Fibroblast of lung (primary cell): ENCODE data around the gene ALDH18A1. TPM values are rescaled to one million over a fixed set of nuclear protein-coding genes. Genes with fewer than 3 reads are reported as not detected.

Experiments used
- DNase-seq, 2 donors: peaks; one replicate each; pipeline versions ENCODE4 v3.0.0 to v3.0.0-alpha.2; 2010; ENCODE audit warnings: low read depth in 2 of 2
- H2AFZ ChIP-seq: 2 replicates; pipeline ENCODE4 v1.5.1; 2012; ENCODE audit warnings: low read length, control low read depth, inconsistent platforms
- H3K27ac ChIP-seq: 2 replicates; pipeline ENCODE4 v1.5.1; 2011; ENCODE audit warnings: low read length, control low read depth; ENCODE audit not compliant: insufficient read depth
- H3K27me3 ChIP-seq: 2 replicates; pipeline ENCODE4 v1.5.1; 2011; ENCODE audit warnings: mild to moderate bottlenecking, low read length; ENCODE audit not compliant: control insufficient read depth, insufficient read depth
- H3K36me3 ChIP-seq: 2 replicates; pipeline ENCODE4 v1.5.1; 2011; ENCODE audit warnings: low read length; ENCODE audit not compliant: control insufficient read depth, insufficient read depth
- H3K4me1 ChIP-seq: 2 replicates; pipeline ENCODE4 v1.5.1; 2011; ENCODE audit warnings: low read length; ENCODE audit not compliant: control insufficient read depth, insufficient read depth; ENCODE audit errors: extremely low read depth
- H3K4me2 ChIP-seq: 2 replicates; pipeline ENCODE4 v1.5.1; 2011; ENCODE audit warnings: low read length, control low read depth; ENCODE audit not compliant: insufficient read depth; ENCODE audit errors: extremely low read depth
- H3K4me3 ChIP-seq, 4 experiments: fragments of 200-600 bp in 1 of 4; sonication (generic) in 1 of 4; replicated peaks in 1 of 4; 2 replicates each; pipeline ENCODE4 v1.5.1; 2011 to 2016; ENCODE audit warnings: low read length in 4 of 4, low read depth in 3 of 4, mild to moderate bottlenecking in 3 of 4, control low read depth in 2 of 4, inconsistent platforms in 1 of 4, mixed read lengths in 1 of 4; ENCODE audit not compliant: insufficient read depth in 1 of 4; ENCODE audit errors: control extremely low read depth in 1 of 4
- H3K79me2 ChIP-seq: 2 replicates; pipeline ENCODE4 v1.5.1; 2012; ENCODE audit warnings: mild to moderate bottlenecking, low read length, inconsistent platforms; ENCODE audit not compliant: control insufficient read depth, insufficient read depth
- H3K9ac ChIP-seq: 2 replicates; pipeline ENCODE4 v1.5.1; 2011; ENCODE audit warnings: mild to moderate bottlenecking, low read length, control low read depth; ENCODE audit not compliant: insufficient read depth
- H3K9me3 ChIP-seq: 2 replicates; pipeline ENCODE4 v1.5.1; 2012; ENCODE audit warnings: low read depth, low read length; ENCODE audit not compliant: control insufficient read depth, insufficient read depth
- H4K20me1 ChIP-seq: 2 replicates; pipeline ENCODE4 v1.5.1; 2011; ENCODE audit warnings: low read length; ENCODE audit not compliant: control insufficient read depth, insufficient read depth; ENCODE audit errors: extremely low read depth
- CTCF ChIP-seq, 2 donors: IDR thresholded peaks in 1 of 2; conservative IDR thresholded peaks in 1 of 2; 1 replicate in 1 of 2; 2 replicates in 1 of 2; pipeline ENCODE4 v1.5.1; 2011 to 2012; ENCODE audit warnings: low read length in 2 of 2, control low read depth in 1 of 2, inconsistent platforms in 1 of 2, low read depth in 1 of 2, mild to moderate bottlenecking in 1 of 2
- EZH2 ChIP-seq: IDR thresholded peaks from 2 replicates; pipeline ENCODE4 v1.5.1; 2012; ENCODE audit warnings: low read length, control low read depth, mild to moderate bottlenecking; ENCODE audit errors: missing control alignments
- polyA plus RNA-seq, 2 donors: library from polyadenylated mRNA; depleted of rRNA in 1 of 2; stranded (reverse) in 1 of 2; unstranded in 1 of 2; fragments of >200 nt; gene quantifications; 2 replicates each; pipeline ENCODE4 v1.2.1, GENCODE V29; 2011 to 2012; ENCODE audit warnings: missing spikeins in 1 of 2
- total RNA-seq: library from RNA; depleted of rRNA; stranded (reverse); fragments of >200 nt; gene quantifications from 2 replicates; pipeline ENCODE4 v1.2.1, GENCODE V29; 2014

ALDH18A1 gene
- total and polyA plus RNA-seq, 2 donors (not counting 1 experiment from before 2014, with no cell fraction given), result 84.4 to 85.7 TPM

- no peak overlapping the region for H3K9ac ChIP-seq
Measured at GRCh38 chr10:95597788-95598187, 58.7 kb downstream of the ALDH18A1 start.

GRCh38 chr10:95588025-95588424 lies 68.5 kb downstream of the ALDH18A1 start:
- Histone ChIP-seq H3K36me3 (no peaks in the 10 kb centered on the region), H4K20me1 (no peaks in the 10 kb centered on the region), H3K27ac (no peak overlapping the region), H3K4me1 (no peaks in the 10 kb centered on the region), H3K4me3 (no peak overlapping the region), H3K4me2 (no peak overlapping the region), H2AFZ (no peak overlapping the region), H3K79me2 (no peaks in the 10 kb centered on the region), H3K9me3 (no peaks in the 10 kb centered on the region), H3K27me3 (no peaks in the 10 kb centered on the region), H3K9ac (no peak overlapping the region)
- no peak for TF ChIP-seq CTCF (conservative IDR thresholded peaks at IDR 0.05 in 1 of 2, IDR thresholded peaks at IDR 0.05 in 1 of 2; ENCODE audit: low read depth in 1 of 2, low read length in 2 of 2)
- no peak for TF ChIP-seq EZH2
- no peak for DNase-seq

More at GRCh38 chr10:95597788-95598187, 58.7 kb downstream of the ALDH18A1 start:
- no peak overlapping the region for H3K4me2 ChIP-seq
- H3K36me3 ChIP-seq, result no peaks in the 10 kb centered on the region
- no peak overlapping the region for H3K27ac ChIP-seq
- H4K20me1 ChIP-seq, result no peaks in the 10 kb centered on the region
- no peak for DNase-seq
- no peaks in the 10 kb centered on the region for H3K9me3 ChIP-seq
- H3K79me2 ChIP-seq, result no peaks in the 10 kb centered on the region
- no peaks in the 10 kb centered on the region for H3K27me3 ChIP-seq
- TF ChIP-seq CTCF (conservative IDR thresholded peaks at IDR 0.05 in 1 of 2, IDR thresholded peaks at IDR 0.05 in 1 of 2; ENCODE audit: low read depth in 1 of 2, low read length in 2 of 2) (no peak), EZH2 (no peak)
- no peak overlapping the region for H3K4me3 ChIP-seq
- no peaks in the 10 kb centered on the region for H3K4me1 ChIP-seq
- no peak overlapping the region for H2AFZ ChIP-seq

- Histone ChIP-seq H3K27me3 (no peaks in the 10 kb centered on the region), H3K27ac (no peak overlapping the region), H3K4me1 (no peaks in the 10 kb centered on the region), H3K4me2 (no peak overlapping the region), H3K4me3 (no peak overlapping the region), H3K9me3 (no peaks in the 10 kb centered on the region), H3K9ac (no peak overlapping the region), H2AFZ (no peak overlapping the region), H3K79me2 (no peaks in the 10 kb centered on the region), H4K20me1 (no peaks in the 10 kb centered on the region), H3K36me3 (no peaks in the 10 kb centered on the region)
- TF ChIP-seq EZH2 (no peak), CTCF (conservative IDR thresholded peaks at IDR 0.05 in 1 of 2, IDR thresholded peaks at IDR 0.05 in 1 of 2; ENCODE audit: low read depth in 1 of 2, low read length in 2 of 2) (no peak)
- DNase-seq, result no peak
Measured at GRCh38 chr10:95579835-95580535, 76.5 kb downstream of the ALDH18A1 start.
